H9 (cell line): ENCODE data around the gene TLX1. TPM values are rescaled to one million over a fixed set of nuclear protein-coding genes. Genes with fewer than 3 reads are reported as not detected.

Experiments used
- DNase-seq: peaks from one replicate; pipeline ENCODE4 v3.0.0-alpha.2; 2017
- H2AFZ ChIP-seq: one replicate; pipeline ENCODE4 v1.6.1; 2013; ENCODE audit warnings: mild to moderate bottlenecking, low read length, control low read depth, moderate library complexity
- H2AK5ac ChIP-seq: 2 replicates; pipeline ENCODE4 v1.6.1; 2013; ENCODE audit warnings: low read length, control low read depth, mixed read lengths; ENCODE audit not compliant: insufficient read length
- H2BK120ac ChIP-seq: one replicate; pipeline ENCODE4 v1.6.1; 2013; ENCODE audit warnings: low read depth, mild to moderate bottlenecking, low read length, control low read depth, inconsistent platforms; ENCODE audit not compliant: poor library complexity, severe bottlenecking
- H2BK12ac ChIP-seq: 2 replicates; pipeline ENCODE4 v1.6.1; 2013; ENCODE audit warnings: low read length, control low read depth, mixed read lengths, low read depth; ENCODE audit not compliant: insufficient read length
- H2BK15ac ChIP-seq: 2 replicates; pipeline ENCODE4 v1.6.1; 2013; ENCODE audit warnings: low read depth, low read length, control low read depth
- H2BK20ac ChIP-seq: one replicate; pipeline ENCODE4 v1.6.1; 2013; ENCODE audit warnings: low read depth, mild to moderate bottlenecking, low read length, control low read depth, inconsistent platforms; ENCODE audit not compliant: poor library complexity, severe bottlenecking
- H2BK5ac ChIP-seq: 2 replicates; pipeline ENCODE4 v1.6.1; 2013; ENCODE audit warnings: low read length, control low read depth, mixed read lengths; ENCODE audit not compliant: insufficient read length
- H3K14ac ChIP-seq: 2 replicates; pipeline ENCODE4 v1.6.1; 2013; ENCODE audit warnings: low read length, control low read depth; ENCODE audit not compliant: insufficient read depth
- H3K18ac ChIP-seq: 2 replicates; pipeline ENCODE4 v1.6.1; 2013; ENCODE audit warnings: low read depth, mild to moderate bottlenecking, mixed read lengths, low read length, control low read depth; ENCODE audit not compliant: insufficient read length
- H3K23ac ChIP-seq: 2 replicates; pipeline ENCODE4 v1.6.1; 2013; ENCODE audit warnings: low read length, control low read depth, mixed read lengths, low read depth; ENCODE audit not compliant: insufficient read length
- H3K23me2 ChIP-seq: 2 replicates; pipeline ENCODE4 v1.6.1; 2013; ENCODE audit warnings: low read depth, mild to moderate bottlenecking, mixed read lengths, low read length, control low read depth; ENCODE audit not compliant: insufficient read length, poor library complexity, severe bottlenecking
- H3K27ac ChIP-seq: 2 replicates; pipeline ENCODE4 v1.5.1; 2013; ENCODE audit warnings: low read length, control low read depth, mixed read lengths, low read depth; ENCODE audit not compliant: insufficient read length
- H3K27me3 ChIP-seq: 2 replicates; pipeline ENCODE4 v1.6.1; 2013; ENCODE audit warnings: low read length, control low read depth, inconsistent platforms; ENCODE audit not compliant: insufficient read depth
- H3K4ac ChIP-seq: 2 replicates; pipeline ENCODE4 v1.6.1; 2013; ENCODE audit warnings: low read depth, mild to moderate bottlenecking, control low read depth, inconsistent platforms, low read length, moderate library complexity
- H3K4me1 ChIP-seq: 2 replicates; pipeline ENCODE4 v1.6.1; 2013; ENCODE audit warnings: low read length, control low read depth, inconsistent platforms; ENCODE audit not compliant: insufficient read depth
- H3K4me2 ChIP-seq: 2 replicates; pipeline ENCODE4 v1.6.1; 2013; ENCODE audit warnings: low read length, control low read depth, mixed read lengths; ENCODE audit not compliant: insufficient read length, insufficient read depth
- H3K56ac ChIP-seq: 2 replicates; pipeline ENCODE4 v1.6.1; 2013; ENCODE audit warnings: low read depth, mild to moderate bottlenecking, mixed read lengths, low read length, control low read depth; ENCODE audit not compliant: insufficient read length
- H3K79me1 ChIP-seq: 2 replicates; pipeline ENCODE4 v1.6.1; 2013; ENCODE audit warnings: low read depth, mild to moderate bottlenecking, moderate library complexity, low read length, control low read depth, inconsistent platforms; ENCODE audit not compliant: insufficient read depth, poor library complexity, severe bottlenecking
- H3K79me2 ChIP-seq: 2 replicates; pipeline ENCODE4 v1.6.1; 2013; ENCODE audit warnings: low read length, control low read depth, inconsistent platforms; ENCODE audit not compliant: insufficient read depth
- H3K9ac ChIP-seq: 2 replicates; pipeline ENCODE4 v1.6.1; 2013; ENCODE audit warnings: low read length, control low read depth, mixed read lengths; ENCODE audit not compliant: insufficient read length; ENCODE audit errors: extremely low read depth
- H3K9me3 ChIP-seq: one replicate; pipeline ENCODE4 v1.6.1; 2013; ENCODE audit warnings: low read depth, low read length, inconsistent platforms; ENCODE audit not compliant: control insufficient read depth
- H3T11ph ChIP-seq: one replicate; pipeline ENCODE4 v1.6.1; 2013; ENCODE audit warnings: mild to moderate bottlenecking, low read length, control low read depth, inconsistent platforms
- H4K20me1 ChIP-seq: one replicate; pipeline ENCODE4 v1.6.1; 2013; ENCODE audit not compliant: control insufficient read depth, insufficient read length, insufficient read depth
- H4K5ac ChIP-seq: 2 replicates; pipeline ENCODE4 v1.6.1; 2013; ENCODE audit warnings: low read depth, mild to moderate bottlenecking, mixed read lengths, low read length, control low read depth; ENCODE audit not compliant: insufficient read length
- H4K8ac ChIP-seq: replicated peaks from 2 replicates; pipeline ENCODE4 v1.6.1; 2013; ENCODE audit warnings: low read length, control low read depth, mixed read lengths, low read depth; ENCODE audit not compliant: insufficient read length
- H4K91ac ChIP-seq: 2 replicates; pipeline ENCODE4 v1.6.1; 2013; ENCODE audit warnings: low read depth, mild to moderate bottlenecking, moderate library complexity, mixed read lengths, low read length, control low read depth; ENCODE audit not compliant: insufficient read length
- H3K27ac Mint-ChIP-seq, 3 experiments: 2 replicates in 2 of 3; 3 replicates in 1 of 3; pipeline ENCODE4 v1.8.0; 2020 to 2021; ENCODE audit warnings: mixed read lengths in 3 of 3, mild to moderate bottlenecking in 1 of 3, moderate library complexity in 1 of 3
- H3K27me3 Mint-ChIP-seq: 2 replicates; pipeline ENCODE4 v1.8.0; 2021; ENCODE audit warnings: low read depth, mild to moderate bottlenecking, moderate library complexity, mixed read lengths
- H3K36me3 Mint-ChIP-seq, 3 experiments: 2 replicates in 2 of 3; 3 replicates in 1 of 3; pipeline ENCODE4 v1.8.0; 2020 to 2021; ENCODE audit warnings: low read depth in 3 of 3, mixed read lengths in 3 of 3; ENCODE audit not compliant: insufficient read depth in 1 of 3
- H3K4me1 Mint-ChIP-seq, 2 experiments: 2 replicates each; pipeline ENCODE4 v1.8.0; 2020; ENCODE audit warnings: mixed read lengths in 2 of 2
- H3K4me3 Mint-ChIP-seq, 2 experiments: 2 replicates in 1 of 2; 3 replicates in 1 of 2; pipeline ENCODE4 v1.8.0; 2020 to 2021; ENCODE audit warnings: mild to moderate bottlenecking in 2 of 2, mixed read lengths in 2 of 2, moderate library complexity in 1 of 2
- H3K9me3 Mint-ChIP-seq, 2 experiments: 2 replicates in 1 of 2; 3 replicates in 1 of 2; pipeline ENCODE4 v1.8.0; 2020; ENCODE audit warnings: mild to moderate bottlenecking in 2 of 2, mixed read lengths in 2 of 2, moderate library complexity in 1 of 2
- CTCF ChIP-seq: fragments of 200-600 bp; sonication (generic); conservative IDR thresholded peaks from 3 replicates; pipeline ENCODE4 v1.8.0; 2021; ENCODE audit warnings: antibody characterized with exemption, mild to moderate bottlenecking
- WGBS: extraction: QIAGEN DNeasy Blood & Tissue Kit; methylation state at CpG from one replicate; pipeline ENCODE4 v1.1.7; 2013; ENCODE audit warnings: missing lambda C conversion rate, low lambda C conversion rate, mixed read lengths; ENCODE audit not compliant: insufficient read length; ENCODE audit errors: extremely low coverage; 5-methylcytosine and 5-hydroxymethylcytosine counted together
- total RNA-seq: library from RNA; stranded (reverse); gene quantifications from 2 replicates; pipeline ENCODE4 v1.2.1, GENCODE V29; 2021

The TLX1 gene
- total RNA-seq, 1 experiment from 2014 or later = not detected

DNA sequence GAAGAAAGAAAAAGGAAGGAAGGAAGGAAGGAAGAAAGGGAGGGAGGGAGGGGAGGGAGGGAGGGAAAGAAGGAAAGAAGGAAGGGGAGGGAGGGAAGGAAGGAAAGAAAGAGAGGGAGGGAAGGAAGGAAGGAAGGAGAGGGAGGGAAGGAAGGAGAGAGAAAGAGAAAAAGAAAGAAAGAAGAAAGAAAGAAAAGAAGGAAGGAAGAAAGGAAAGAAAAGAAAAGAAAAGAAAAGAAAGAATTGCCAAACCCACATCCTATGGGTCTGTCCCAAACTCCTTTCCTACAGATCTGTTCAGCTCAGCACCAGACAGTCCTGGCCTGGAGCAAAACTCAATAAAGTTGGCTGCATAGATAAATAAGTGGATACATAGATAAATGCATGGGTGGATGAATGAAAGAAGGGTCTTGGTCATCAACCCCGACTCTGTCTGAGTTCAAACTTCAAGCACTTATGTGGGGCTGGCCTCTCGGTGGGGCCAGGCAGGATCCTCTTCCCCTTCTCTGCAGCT lies 17.2 kb upstream of the TLX1 start:
- no peaks in the 10 kb centered on the region for H3K36me3 Mint-ChIP-seq
- no peak overlapping the region for H4K91ac ChIP-seq
- H3K56ac ChIP-seq = no peak overlapping the region
- H3K27me3 Mint-ChIP-seq = peaks cover 71% of the 10 kb centered on the region
- no peak overlapping the region for H3K9ac ChIP-seq
- no peak overlapping the region for H2BK20ac ChIP-seq
- no peak overlapping the region for H3K27ac Mint-ChIP-seq
- no peak overlapping the region for H3K14ac ChIP-seq
- no peak overlapping the region for H3K27ac ChIP-seq
- no peak overlapping the region for H2BK120ac ChIP-seq
- H3K79me1 ChIP-seq = no peaks in the 10 kb centered on the region
- H2BK15ac ChIP-seq = no peak overlapping the region
- H2BK5ac ChIP-seq = no peak overlapping the region
- peaks cover 5% of the 10 kb centered on the region; the same call in 1 of the 2 replicates for H3K27me3 ChIP-seq
- no peak overlapping the region for H3K18ac ChIP-seq
- no peak for DNase-seq
- H3K4me2 ChIP-seq = no peak overlapping the region
- H4K5ac ChIP-seq = no peak overlapping the region
- H2AK5ac ChIP-seq = no peak overlapping the region
- H3K23me2 ChIP-seq = no peaks in the 10 kb centered on the region
- no peak for TF ChIP-seq CTCF
- H4K8ac ChIP-seq = no peak overlapping the region
- H3T11ph ChIP-seq = no peak overlapping the region
- H2AFZ ChIP-seq = no peak overlapping the region
- peaks cover 3 to 27% of the 10 kb centered on the region in 2 experiments; a peak in 3 of 4 replicates for H3K4me1 Mint-ChIP-seq
- no peaks in the 10 kb centered on the region for H3K9me3 ChIP-seq
- no peaks in the 10 kb centered on the region for H3K79me2 ChIP-seq
- H3K4ac ChIP-seq = no peak overlapping the region
- no peak overlapping the region for H2BK12ac ChIP-seq
- no peaks in the 10 kb centered on the region for H4K20me1 ChIP-seq
- no peaks in the 10 kb centered on the region for H3K4me1 ChIP-seq
- no peak overlapping the region for H3K23ac ChIP-seq
- no CpG with 5 or more reads among the region's 2 CpGs for WGBS
- no peak overlapping the region for H3K4me3 Mint-ChIP-seq
- no peaks in the 10 kb centered on the region for H3K9me3 Mint-ChIP-seq
